Activated naive CD8-positive, alpha-beta T cell treated with anti-CD3 and anti-CD28 coated beads, Interleukin-2, amount 50 U/mL, for 16 hours (primary cell): ENCODE data around the gene SOX1.

Experiments used
- DNase-seq: peaks from one replicate; pipeline ENCODE4 v3.0.0-alpha.2; 2020; ENCODE audit warnings: low read depth, low spot score

SOX1 gene

GRCh38 chr13:112058941-112059340 lies 8.0 kb upstream of the SOX1 start:
- DNase-seq, result no peak

- DNase-seq, result no peak
These were observed 7.3 kb upstream of the SOX1 start for GRCh38 chr13:112059457-112060281.

GRCh38 chr13:112060282-112060830 lies 6.6 kb upstream of the SOX1 start:
- DNase-seq, result no peak

- no peak for DNase-seq
These were observed 6.0 kb upstream of the SOX1 start for GRCh38 chr13:112060899-112061366.

- no peak for DNase-seq
These were observed 5.4 kb upstream of the SOX1 start for GRCh38 chr13:112061367-112062061.

GRCh38 chr13:112062072-112062567 lies 4.8 kb upstream of the SOX1 start:
- no peak for DNase-seq

GRCh38 chr13:112062571-112063570 lies 4.1 kb upstream of the SOX1 start:
- no peak for DNase-seq

GRCh38 chr13:112063807-112064206 lies 3.1 kb upstream of the SOX1 start:
- no peak for DNase-seq

GRCh38 chr13:112064222-112064621 lies 2.7 kb upstream of the SOX1 start:
- DNase-seq, result no peak

- no peak for DNase-seq
These were observed 1.5 kb upstream of the SOX1 start for GRCh38 chr13:112065521-112065866.

- DNase-seq, result no peak
These were observed 904 bp upstream of the SOX1 start for GRCh38 chr13:112065867-112066623.

GRCh38 chr13:112066624-112067004 lies 335 bp upstream of the SOX1 start:
- peak; percentile 11 for DNase-seq

- no peak for DNase-seq
These were observed 1.1 kb downstream of the SOX1 start for GRCh38 chr13:112067871-112068539.

- no peak for DNase-seq
These were observed 1.7 kb downstream of the SOX1 start for GRCh38 chr13:112068540-112069060.

GRCh38 chr13:112069061-112069844 lies 2.3 kb downstream of the SOX1 start:
- no peak for DNase-seq

- no peak for DNase-seq
These were observed 2.9 kb downstream of the SOX1 start for GRCh38 chr13:112069845-112070251.

- DNase-seq, result no peak
These were observed 4.3 kb downstream of the SOX1 start for GRCh38 chr13:112071102-112071722.

- DNase-seq, result no peak
These were observed 5.0 kb downstream of the SOX1 start for GRCh38 chr13:112071723-112072533.
